Thyroid gland (tissue), 4 donors: Measurements from ENCODE around the gene MRGPRX1.
"Not testable (repeated sequence)": the region's sequence is repeated elsewhere in the genome, so short reads cannot be mapped to it uniquely, and the experiment has no call there.

Experiments
- CTCF ChIP-seq, 6 experiments: fragments of 200-600 bp in 3 of 6; fragments of 450-650 bp in 3 of 6; sonication (generic) in 3 of 6; IDR thresholded peaks; one replicate each; pipeline ENCODE4 v1.5.1; 2016 to 2019; ENCODE audit warnings: antibody characterized with exemption in 6 of 6, mild to moderate bottlenecking in 2 of 6, inconsistent platforms in 1 of 6, moderate library complexity in 1 of 6
- POLR2A ChIP-seq, 2 donors: fragments of 450-650 bp; IDR thresholded peaks; one replicate each; pipeline ENCODE4 v1.6.1; 2017; ENCODE audit warnings: antibody characterized with exemption in 2 of 2, mild to moderate bottlenecking in 2 of 2, moderate library complexity in 1 of 2

- not testable (repeated sequence) for TF ChIP-seq CTCF, POLR2A (IDR thresholded peaks at IDR 0.05)
Observed at GRCh38 chr11:18891712-18892111, 47.5 kb downstream of the MRGPRX1 start.
